ENCODE data around the gene GLCCI1.

GRCh38 chr7:8085420-8085819 is 116.8 kb downstream of the GLCCI1 start:
- TF ChIP-seq CTCF (IDR thresholded peaks at IDR 0.05 in 2 of 3, conservative IDR thresholded peaks at IDR 0.05 in 1 of 3; ENCODE audit: control insufficient read depth in 2 of 3, extremely low read depth in 1 of 3, insufficient read depth in 1 of 3, low read depth in 3 of 3, low read length in 3 of 3) (no peak), RFX5 (IDR thresholded peaks at IDR 0.05; ENCODE audit: low read depth, low read length) (no peak), MYC (IDR thresholded peaks at IDR 0.05; ENCODE audit: insufficient read depth, insufficient read length, insufficient replicate concordance, low read length, severe bottlenecking) (no peak), SIN3A (IDR thresholded peaks at IDR 0.05; ENCODE audit: low read depth, low read length) (no peak)
